Fibroblast of villous mesenchyme (primary cell): Measurements from ENCODE around the gene NIPAL4. TPM values are rescaled to one million over a fixed set of nuclear protein-coding genes. Genes with fewer than 3 reads are reported as not detected.

Experiments
- DNase-seq: peaks from one replicate; pipeline ENCODE4 v3.0.0-alpha.2; 2010; ENCODE audit warnings: low read depth
- H3K4me3 ChIP-seq: 2 replicates; pipeline ENCODE4 v1.5.1; 2011; ENCODE audit warnings: low read depth, mild to moderate bottlenecking, low read length
- CTCF ChIP-seq: IDR thresholded peaks from 2 replicates; pipeline ENCODE4 v1.5.1; 2012; ENCODE audit warnings: low read depth, mild to moderate bottlenecking, low read length; ENCODE audit not compliant: insufficient read depth
- total RNA-seq: library from RNA; depleted of rRNA; stranded (reverse); fragments of >200 nt; gene quantifications from 2 replicates; pipeline ENCODE4 v1.2.3, GENCODE V29; 2012

NIPAL4 gene
- total RNA-seq, 1 donor, result 1.7 TPM

- DNase-seq, result no peak
- H3K4me3 ChIP-seq, result no peak overlapping the region
- TF ChIP-seq CTCF, result no peak
Measured at GRCh38 chr5:157445745-157446411, 14.1 kb upstream of the NIPAL4 start.

- no peak for TF ChIP-seq CTCF
- no peak overlapping the region for H3K4me3 ChIP-seq
- peak; percentile 60 for DNase-seq
Measured at GRCh38 chr5:157446412-157446935, 13.5 kb upstream of the NIPAL4 start.

GRCh38 chr5:157447201-157447637, 12.8 kb upstream of the NIPAL4 start:
- H3K4me3 ChIP-seq, result no peak overlapping the region
- no peak for DNase-seq
- no peak for TF ChIP-seq CTCF

- TF ChIP-seq CTCF, result no peak
- DNase-seq, result no peak
- no peak overlapping the region for H3K4me3 ChIP-seq
Measured at GRCh38 chr5:157449011-157449723, 10.8 kb upstream of the NIPAL4 start.

GRCh38 chr5:157450024-157450423, 10.0 kb upstream of the NIPAL4 start:
- no peak for TF ChIP-seq CTCF
- no peak for DNase-seq
- H3K4me3 ChIP-seq, result no peak overlapping the region

GRCh38 chr5:157451806-157452205, 8.2 kb upstream of the NIPAL4 start:
- DNase-seq, result no peak
- no peak overlapping the region for H3K4me3 ChIP-seq
- no peak for TF ChIP-seq CTCF
